Measurements from ENCODE around the gene NSRP1.
"Not testable (repeated sequence)": the region's sequence is repeated elsewhere in the genome, so short reads cannot be mapped to it uniquely, and the experiment has no call there.

Gene NSRP1, protein sequence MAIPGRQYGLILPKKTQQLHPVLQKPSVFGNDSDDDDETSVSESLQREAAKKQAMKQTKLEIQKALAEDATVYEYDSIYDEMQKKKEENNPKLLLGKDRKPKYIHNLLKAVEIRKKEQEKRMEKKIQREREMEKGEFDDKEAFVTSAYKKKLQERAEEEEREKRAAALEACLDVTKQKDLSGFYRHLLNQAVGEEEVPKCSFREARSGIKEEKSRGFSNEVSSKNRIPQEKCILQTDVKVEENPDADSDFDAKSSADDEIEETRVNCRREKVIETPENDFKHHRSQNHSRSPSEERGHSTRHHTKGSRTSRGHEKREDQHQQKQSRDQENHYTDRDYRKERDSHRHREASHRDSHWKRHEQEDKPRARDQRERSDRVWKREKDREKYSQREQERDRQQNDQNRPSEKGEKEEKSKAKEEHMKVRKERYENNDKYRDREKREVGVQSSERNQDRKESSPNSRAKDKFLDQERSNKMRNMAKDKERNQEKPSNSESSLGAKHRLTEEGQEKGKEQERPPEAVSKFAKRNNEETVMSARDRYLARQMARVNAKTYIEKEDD

DNA sequence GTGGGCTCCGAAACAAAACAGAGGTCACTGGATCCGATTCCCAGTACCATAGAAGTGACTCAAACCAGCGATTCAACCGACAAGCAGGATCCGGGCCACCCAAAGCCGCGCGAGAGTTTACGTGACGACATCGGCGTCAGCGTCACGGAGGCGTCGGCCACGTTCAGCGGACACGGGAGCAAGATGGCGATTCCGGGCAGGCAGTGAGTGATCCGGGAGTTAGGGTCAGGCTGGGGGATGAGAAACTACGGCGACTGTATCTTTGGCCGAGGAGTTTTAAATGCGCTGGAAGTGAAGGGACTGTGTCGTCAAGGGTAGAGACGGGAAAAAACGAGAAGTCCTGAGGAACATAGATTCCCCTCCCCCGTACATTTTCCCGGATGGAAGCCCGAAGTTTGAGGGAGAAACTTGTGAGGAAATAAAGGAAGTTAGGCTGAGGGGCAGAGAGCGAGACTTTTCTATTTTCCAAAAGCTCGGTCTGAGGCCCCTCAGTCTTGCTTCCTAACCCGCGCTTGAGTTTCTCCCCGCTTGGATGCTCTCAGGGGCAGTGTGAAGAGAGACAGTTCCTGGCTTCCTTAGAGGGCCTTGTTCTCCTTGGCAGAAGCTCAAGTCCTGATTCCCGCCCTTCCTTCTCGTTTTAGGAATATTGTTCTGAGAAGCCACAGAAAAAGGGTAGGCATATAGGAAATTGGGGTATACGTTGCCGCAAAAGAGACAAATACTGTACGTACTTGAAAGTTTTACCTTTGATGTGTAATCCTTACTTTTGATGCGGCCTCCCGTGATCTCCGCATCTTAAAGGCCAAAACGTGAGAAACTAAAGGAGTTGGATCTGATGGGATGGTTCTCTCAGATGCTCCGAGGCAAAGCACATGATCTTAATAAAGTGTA, at the start of gene NSRP1:
TSS of gene NSRP1 (plus strand) at position 156 of the 891 bp plus-strand sequence. CDS start at position 184, 28 bp downstream.
- DNase-seq (ENCODE audit: low read depth) = peak; percentile 91

GRCh38 chr17:30068465-30068864, 48.2 kb upstream of the NSRP1 start:
- DNase-seq (ENCODE audit: low read depth) = no peak

DNA sequence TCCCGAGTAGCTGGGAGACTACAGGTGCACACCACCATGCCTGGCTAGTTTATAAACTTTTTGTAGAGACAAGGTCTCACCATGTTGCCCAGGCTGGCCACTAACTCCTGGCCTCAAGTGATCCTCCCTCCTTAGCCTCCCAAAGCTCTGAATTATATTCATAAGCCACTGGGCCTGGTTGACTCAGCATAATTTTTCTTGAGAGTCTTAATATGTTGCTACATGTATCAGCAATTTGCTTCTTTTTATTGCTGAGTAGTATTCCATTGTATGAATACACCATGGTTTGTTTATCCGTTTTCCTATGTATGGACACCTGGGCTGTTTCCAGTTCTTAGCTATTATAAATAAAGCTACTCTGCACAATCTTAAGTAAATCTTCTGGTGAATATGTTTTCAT, 42.4 kb upstream of the NSRP1 start:
- DNase-seq (ENCODE audit: low read depth) = no peak

- no peak for DNase-seq (ENCODE audit: low read depth)
Measured at GRCh38 chr17:30074730-30075129, 41.9 kb upstream of the NSRP1 start.

GRCh38 chr17:30082773-30083172, 33.8 kb upstream of the NSRP1 start:
- DNase-seq (ENCODE audit: low read depth) = no peak

DNA sequence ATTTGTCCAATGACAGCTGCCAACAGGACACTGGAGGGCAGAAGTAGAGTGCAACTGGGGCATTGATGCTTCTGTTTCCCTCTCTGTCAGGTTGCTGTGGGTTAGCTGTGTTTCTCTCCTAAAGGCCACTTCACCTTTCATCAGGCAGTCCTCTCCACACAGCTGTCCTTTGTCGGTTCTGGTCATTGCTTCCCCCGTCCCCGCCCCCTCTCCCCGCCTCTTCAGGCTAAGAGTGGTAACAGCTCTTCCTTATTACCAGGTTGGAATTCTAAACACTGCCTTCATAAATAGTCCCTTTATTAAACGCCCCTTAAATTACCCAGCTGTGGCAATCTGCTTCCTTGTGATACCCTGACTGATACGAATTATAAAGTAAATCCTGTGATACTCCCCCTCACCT, 31.8 kb upstream of the NSRP1 start:
- no peak for DNase-seq (ENCODE audit: low read depth)

DNA sequence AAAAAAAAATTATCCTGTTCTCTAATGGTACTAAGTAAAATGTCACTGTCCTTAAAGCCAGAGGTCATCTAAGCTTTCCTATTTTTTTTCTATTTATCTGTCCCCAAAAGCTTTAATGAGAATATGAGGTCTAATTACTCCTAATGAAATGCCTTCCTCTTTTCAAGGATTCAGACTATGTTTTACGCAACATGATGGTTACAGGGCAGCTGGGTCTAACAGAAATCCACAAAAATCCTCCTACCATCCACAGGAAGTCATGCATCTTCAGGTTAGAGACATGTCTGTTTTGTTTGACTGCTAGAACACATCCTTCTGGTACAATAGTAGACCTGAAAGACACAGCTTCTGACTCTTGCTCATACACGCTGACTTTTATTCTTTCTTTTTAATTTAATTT, 29.7 kb upstream of the NSRP1 start:
- no peak for DNase-seq (ENCODE audit: low read depth)

GRCh38 chr17:30087431-30087830, 29.2 kb upstream of the NSRP1 start:
- not testable (repeated sequence) for DNase-seq (ENCODE audit: low read depth)

- no peak for DNase-seq (ENCODE audit: low read depth)
Measured at GRCh38 chr17:30091121-30091670, 25.4 kb upstream of the NSRP1 start.

DNA sequence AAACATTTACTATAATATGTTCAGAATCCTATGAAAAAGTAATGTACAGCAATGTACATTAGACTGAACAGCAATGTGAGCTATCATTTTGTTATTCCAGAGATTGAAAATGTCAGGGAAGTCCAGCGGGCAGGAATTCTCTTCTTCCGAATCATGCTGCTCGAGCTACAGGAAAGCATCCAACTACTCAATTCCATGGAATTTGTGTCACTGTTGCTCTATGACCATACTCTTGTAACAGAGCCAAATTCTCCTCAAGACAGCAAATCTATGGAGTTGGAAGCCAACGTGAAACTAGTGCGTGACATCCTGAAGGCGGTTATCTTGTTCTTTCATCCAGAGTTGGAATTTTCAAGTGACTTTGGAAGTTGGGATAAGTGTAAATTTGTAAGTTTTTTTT, 24.8 kb upstream of the NSRP1 start:
- no peak for DNase-seq (ENCODE audit: low read depth)

GRCh38 chr17:30092886-30093285, 23.7 kb upstream of the NSRP1 start:
- DNase-seq (ENCODE audit: low read depth) = no peak

DNA sequence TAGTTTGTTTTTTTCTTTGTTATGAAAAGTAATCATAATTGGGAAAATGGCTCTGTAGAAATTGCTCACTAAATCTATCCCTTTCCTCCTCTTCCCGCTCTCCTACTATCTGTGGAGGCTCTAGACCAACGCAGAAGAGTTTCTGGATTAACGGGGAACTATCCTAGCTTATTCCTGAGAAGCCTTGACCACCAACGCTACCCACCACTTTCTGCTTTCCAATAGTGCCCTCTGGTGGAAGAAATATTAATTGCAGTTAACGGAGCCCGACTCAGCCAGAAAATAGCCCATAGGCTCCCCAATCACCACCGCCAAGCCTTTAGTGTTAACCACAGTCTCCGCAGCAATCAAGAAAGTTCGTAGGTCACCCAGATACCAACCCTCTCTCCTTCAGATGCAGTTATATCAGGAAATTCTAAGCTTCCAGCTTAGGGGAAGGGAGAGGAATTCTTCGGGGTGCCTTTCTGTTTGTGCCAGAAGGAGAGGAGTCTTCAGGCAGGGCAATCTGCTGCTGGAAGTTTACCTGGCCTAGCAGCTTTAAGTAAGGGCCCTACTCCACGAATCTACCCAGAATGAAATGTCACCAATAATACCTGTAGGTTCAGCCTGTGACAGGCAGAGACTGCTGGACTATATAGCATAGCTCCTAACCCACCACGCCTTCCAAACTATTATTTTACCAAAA, 23.0 kb upstream of the NSRP1 start:
- peak; percentile 32 for DNase-seq (ENCODE audit: low read depth)

GRCh38 chr17:30095507-30096244, 20.9 kb upstream of the NSRP1 start:
- DNase-seq (ENCODE audit: low read depth) = no peak

DNA sequence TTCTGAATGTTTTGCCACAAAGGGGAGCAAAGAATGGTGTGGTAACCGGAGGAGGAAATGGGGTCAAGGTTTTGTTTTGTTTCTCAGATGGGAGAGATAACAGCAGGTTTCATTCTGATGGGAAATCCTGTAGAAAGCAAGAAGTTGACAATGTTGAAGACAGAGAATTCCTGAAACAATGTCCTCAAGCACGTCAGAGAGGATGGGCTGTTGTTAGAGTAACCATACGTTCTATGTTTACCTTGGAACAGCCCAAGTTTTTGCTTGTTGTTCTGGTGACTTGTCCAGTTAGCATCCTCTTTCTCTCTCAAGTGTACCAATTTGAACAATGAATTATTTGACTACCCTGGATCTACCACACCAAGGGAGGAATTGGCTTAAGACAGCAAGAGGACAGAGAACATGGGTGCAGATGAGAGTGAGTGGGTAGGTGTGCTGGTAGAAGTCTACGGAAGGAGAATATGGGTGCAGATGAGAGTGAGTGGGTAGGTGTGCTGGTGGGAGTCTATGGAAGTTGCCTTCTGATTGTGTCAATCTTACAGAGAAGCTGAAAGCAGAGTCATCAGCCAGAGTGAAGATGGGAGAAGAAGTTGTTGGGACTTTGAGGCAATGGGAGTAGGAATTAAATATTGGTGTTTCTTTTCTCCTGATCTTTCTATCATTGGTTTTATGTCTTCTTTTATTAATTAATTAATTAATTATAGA, 14.8 kb upstream of the NSRP1 start:
- no peak for DNase-seq (ENCODE audit: low read depth)

GRCh38 chr17:30103921-30104320, 12.7 kb upstream of the NSRP1 start:
- DNase-seq (ENCODE audit: low read depth) = no peak

GRCh38 chr17:30104575-30105339, 11.9 kb upstream of the NSRP1 start:
- peak; percentile 66 for DNase-seq (ENCODE audit: low read depth)

GRCh38 chr17:30112794-30113193, 3.8 kb upstream of the NSRP1 start:
- DNase-seq (ENCODE audit: low read depth) = no peak

- DNase-seq (ENCODE audit: low read depth) = no peak
Measured at GRCh38 chr17:30113213-30113612, 3.4 kb upstream of the NSRP1 start.

- DNase-seq (ENCODE audit: low read depth) = no peak
Measured at GRCh38 chr17:30116345-30116660, 313 bp upstream of the NSRP1 start.

DNA sequence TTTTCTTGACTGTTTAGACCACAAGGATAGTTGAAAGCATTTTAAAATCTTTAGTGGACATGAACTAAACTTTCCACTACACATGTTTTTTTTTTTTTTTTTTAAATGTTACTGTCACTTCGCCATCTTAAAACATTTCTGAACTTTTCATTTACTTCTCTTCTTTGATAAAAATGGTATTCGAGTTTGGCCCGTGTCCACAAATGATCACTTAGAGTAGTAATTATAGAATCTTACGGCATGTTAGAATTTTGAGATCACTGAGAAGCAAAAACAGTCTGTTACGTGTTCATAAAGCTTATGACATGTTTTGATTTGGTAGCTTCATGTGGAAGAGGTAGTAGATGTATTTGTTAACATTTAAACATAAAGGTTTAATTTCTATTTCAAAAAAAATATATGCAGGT, 1.1 kb downstream of the NSRP1 start:
- DNase-seq (ENCODE audit: low read depth) = no peak

Measured in activated T-cell treated with anti-CD3 and anti-CD28 coated beads for 24 hours (primary cell).